ENCODE data around the gene RAB34. TPM values are rescaled to one million over a fixed set of nuclear protein-coding genes. Genes with fewer than 3 reads are reported as not detected.

Gene RAB34
- total and polyA plus RNA-seq, 2 experiments from 2014 or later, result 277 to 476 TPM

- Histone ChIP-seq H3F3A (ENCODE audit: insufficient read depth) (no peaks in the 10 kb centered on the region), H3K36me3 (ENCODE audit: low read depth) (peaks cover 72% of the 10 kb centered on the region), H3K4me3 (no peak overlapping the region), H3K27ac (no peak overlapping the region), H4K20me1 (ENCODE audit: insufficient read depth) (0 out of 2 replicates have a peak, but pooled peaks cover 4% of the 10 kb centered on the region), H3K4me1 (ENCODE audit: insufficient read depth) (no peaks in the 10 kb centered on the region), H3K9me2 (ENCODE audit: insufficient read depth) (no peaks in the 10 kb centered on the region), H3K27me3 (replicated peaks; ENCODE audit: insufficient read depth) (no peaks in the 10 kb centered on the region), H3K9me3 (ENCODE audit: low read depth) (no peaks in the 10 kb centered on the region), H2AFZ (no peak overlapping the region), H3K4me2 (ENCODE audit: unreplicated experiment) (no peak overlapping the region), H3K9ac (no peak overlapping the region), H3K79me2 (ENCODE audit: insufficient read depth) (no peaks in the 10 kb centered on the region)
- TF ChIP-seq EZH2phosphoT487 (IDR thresholded peaks at IDR 0.05; ENCODE audit: insufficient read depth, low read depth) (no peak), EZH2 (IDR thresholded peaks at IDR 0.05; ENCODE audit: insufficient read depth, poor library complexity, severe bottlenecking) (no peak)
- no peak for DNase-seq
- 95 to 100% methylated on average over 3 of the region's 3 CpGs for WGBS, 2 experiments (ENCODE audit: low coverage in 1 of 2, low lambda C conversion rate in 2 of 2, missing lambda C conversion rate in 2 of 2)
- in situ Hi-C loops (cut with MboI), result no loop called here
These were observed 28.7 kb downstream of the RAB34 start for GRCh38 chr17:28689011-28689410.

GRCh38 chr17:28688481-28688880, 29.2 kb downstream of the RAB34 start:
- in situ Hi-C loops (cut with MboI), result no loop called here
- Histone ChIP-seq H3K9me2 (ENCODE audit: insufficient read depth) (no peaks in the 10 kb centered on the region), H4K20me1 (ENCODE audit: insufficient read depth) (0 out of 2 replicates have a peak, but pooled peaks cover 4% of the 10 kb centered on the region), H3K27me3 (replicated peaks; ENCODE audit: insufficient read depth) (no peaks in the 10 kb centered on the region), H3K4me1 (ENCODE audit: insufficient read depth) (no peaks in the 10 kb centered on the region), H3F3A (ENCODE audit: insufficient read depth) (no peaks in the 10 kb centered on the region), H2AFZ (no peak overlapping the region), H3K79me2 (ENCODE audit: insufficient read depth) (no peaks in the 10 kb centered on the region), H3K9me3 (ENCODE audit: low read depth) (no peaks in the 10 kb centered on the region), H3K4me2 (ENCODE audit: unreplicated experiment) (no peak overlapping the region), H3K36me3 (ENCODE audit: low read depth) (peaks cover 70% of the 10 kb centered on the region), H3K27ac (no peak overlapping the region), H3K4me3 (no peak overlapping the region), H3K9ac (no peak overlapping the region)
- 97 to 98% methylated on average over 4 of the region's 4 CpGs for WGBS, 2 experiments (ENCODE audit: low coverage in 1 of 2, low lambda C conversion rate in 2 of 2, missing lambda C conversion rate in 2 of 2)
- TF ChIP-seq EZH2 (IDR thresholded peaks at IDR 0.05; ENCODE audit: insufficient read depth, poor library complexity, severe bottlenecking) (no peak), EZH2phosphoT487 (IDR thresholded peaks at IDR 0.05; ENCODE audit: insufficient read depth, low read depth) (no peak)
- DNase-seq, result no peak

- no peak overlapping the region for H3K9ac ChIP-seq
- no peaks in the 10 kb centered on the region for H3K79me2 ChIP-seq (ENCODE audit: insufficient read depth)
- in situ Hi-C loops (cut with MboI), result no loop called here
- H4K20me1 ChIP-seq (ENCODE audit: insufficient read depth), result 0 out of 2 replicates have a peak, but pooled peaks cover 4% of the 10 kb centered on the region
- WGBS, 2 experiments (ENCODE audit: low coverage in 1 of 2, low lambda C conversion rate in 2 of 2, missing lambda C conversion rate in 2 of 2), result 86 to 90% methylated on average over 4 of the region's 4 CpGs
- no peaks in the 10 kb centered on the region for H3K27me3 ChIP-seq (replicated peaks; ENCODE audit: insufficient read depth)
- H3K4me1 ChIP-seq (ENCODE audit: insufficient read depth), result no peaks in the 10 kb centered on the region
- H3K27ac ChIP-seq, result no peak overlapping the region
- H3K4me2 ChIP-seq (ENCODE audit: unreplicated experiment), result no peak overlapping the region
- no peak overlapping the region for H3K4me3 ChIP-seq
- H3K9me2 ChIP-seq (ENCODE audit: insufficient read depth), result no peaks in the 10 kb centered on the region
- H3F3A ChIP-seq (ENCODE audit: insufficient read depth), result no peaks in the 10 kb centered on the region
- no peak for DNase-seq
- H3K9me3 ChIP-seq (ENCODE audit: low read depth), result no peaks in the 10 kb centered on the region
- H2AFZ ChIP-seq, result no peak overlapping the region
- no peak for TF ChIP-seq EZH2phosphoT487 (IDR thresholded peaks at IDR 0.05; ENCODE audit: insufficient read depth, low read depth)
- TF ChIP-seq EZH2 (IDR thresholded peaks at IDR 0.05; ENCODE audit: insufficient read depth, poor library complexity, severe bottlenecking), result no peak
- peaks cover 85% of the 10 kb centered on the region for H3K36me3 ChIP-seq (ENCODE audit: low read depth)
These were observed 31.4 kb downstream of the RAB34 start for GRCh38 chr17:28686296-28686695.

GRCh38 chr17:28685366-28685765, 32.3 kb downstream of the RAB34 start:
- Histone ChIP-seq H3K27ac (no peak overlapping the region), H3K4me3 (no peak overlapping the region), H3K4me2 (ENCODE audit: unreplicated experiment) (no peak overlapping the region), H2AFZ (no peak overlapping the region), H3K27me3 (replicated peaks; ENCODE audit: insufficient read depth) (no peaks in the 10 kb centered on the region), H3K9me3 (ENCODE audit: low read depth) (no peaks in the 10 kb centered on the region), H3K36me3 (ENCODE audit: low read depth) (peaks cover 84% of the 10 kb centered on the region), H3K9ac (no peak overlapping the region), H3K4me1 (ENCODE audit: insufficient read depth) (no peaks in the 10 kb centered on the region), H3K79me2 (ENCODE audit: insufficient read depth) (no peaks in the 10 kb centered on the region), H4K20me1 (ENCODE audit: insufficient read depth) (0 out of 2 replicates have a peak, but pooled peaks cover 4% of the 10 kb centered on the region), H3K9me2 (ENCODE audit: insufficient read depth) (no peaks in the 10 kb centered on the region), H3F3A (ENCODE audit: insufficient read depth) (no peaks in the 10 kb centered on the region)
- in situ Hi-C loops (cut with MboI), result no loop called here
- TF ChIP-seq EZH2 (IDR thresholded peaks at IDR 0.05; ENCODE audit: insufficient read depth, poor library complexity, severe bottlenecking) (no peak), EZH2phosphoT487 (IDR thresholded peaks at IDR 0.05; ENCODE audit: insufficient read depth, low read depth) (no peak)
- no peak for DNase-seq
- WGBS, 2 experiments (ENCODE audit: low coverage in 1 of 2, low lambda C conversion rate in 2 of 2, missing lambda C conversion rate in 2 of 2), result 92 to 99% methylated on average over 5 of the region's 5 CpGs

- DNase-seq, result peak; percentile 26
These were observed 32.7 kb downstream of the RAB34 start for GRCh38 chr17:28684963-28685362.

More at GRCh38 chr17:28684963-28685362, 32.7 kb downstream of the RAB34 start:
- TF ChIP-seq EZH2 (IDR thresholded peaks at IDR 0.05; ENCODE audit: insufficient read depth, poor library complexity, severe bottlenecking) (no peak), EZH2phosphoT487 (IDR thresholded peaks at IDR 0.05; ENCODE audit: insufficient read depth, low read depth) (no peak)
- Histone ChIP-seq H3K9me2 (ENCODE audit: insufficient read depth) (no peaks in the 10 kb centered on the region), H3K4me3 (no peak overlapping the region), H3K27ac (no peak overlapping the region), H3K79me2 (ENCODE audit: insufficient read depth) (no peaks in the 10 kb centered on the region), H3K36me3 (ENCODE audit: low read depth) (peaks cover 80% of the 10 kb centered on the region), H3F3A (ENCODE audit: insufficient read depth) (no peaks in the 10 kb centered on the region), H2AFZ (no peak overlapping the region), H3K4me2 (ENCODE audit: unreplicated experiment) (no peak overlapping the region), H3K4me1 (ENCODE audit: insufficient read depth) (no peaks in the 10 kb centered on the region), H3K9me3 (ENCODE audit: low read depth) (no peaks in the 10 kb centered on the region), H3K9ac (no peak overlapping the region), H3K27me3 (replicated peaks; ENCODE audit: insufficient read depth) (no peaks in the 10 kb centered on the region), H4K20me1 (ENCODE audit: insufficient read depth) (0 out of 2 replicates have a peak, but pooled peaks cover 4% of the 10 kb centered on the region)
- 35 to 43% methylated on average over 3 of the region's 3 CpGs for WGBS, 2 experiments (ENCODE audit: low coverage in 1 of 2, low lambda C conversion rate in 2 of 2, missing lambda C conversion rate in 2 of 2)
- in situ Hi-C loops (cut with MboI), result no loop called here
